Measurements from ENCODE around the gene RBM19.
"Not testable (repeated sequence)": the region's sequence is repeated elsewhere in the genome, so short reads cannot be mapped to it uniquely, and the experiment has no call there.

Gene RBM19, protein sequence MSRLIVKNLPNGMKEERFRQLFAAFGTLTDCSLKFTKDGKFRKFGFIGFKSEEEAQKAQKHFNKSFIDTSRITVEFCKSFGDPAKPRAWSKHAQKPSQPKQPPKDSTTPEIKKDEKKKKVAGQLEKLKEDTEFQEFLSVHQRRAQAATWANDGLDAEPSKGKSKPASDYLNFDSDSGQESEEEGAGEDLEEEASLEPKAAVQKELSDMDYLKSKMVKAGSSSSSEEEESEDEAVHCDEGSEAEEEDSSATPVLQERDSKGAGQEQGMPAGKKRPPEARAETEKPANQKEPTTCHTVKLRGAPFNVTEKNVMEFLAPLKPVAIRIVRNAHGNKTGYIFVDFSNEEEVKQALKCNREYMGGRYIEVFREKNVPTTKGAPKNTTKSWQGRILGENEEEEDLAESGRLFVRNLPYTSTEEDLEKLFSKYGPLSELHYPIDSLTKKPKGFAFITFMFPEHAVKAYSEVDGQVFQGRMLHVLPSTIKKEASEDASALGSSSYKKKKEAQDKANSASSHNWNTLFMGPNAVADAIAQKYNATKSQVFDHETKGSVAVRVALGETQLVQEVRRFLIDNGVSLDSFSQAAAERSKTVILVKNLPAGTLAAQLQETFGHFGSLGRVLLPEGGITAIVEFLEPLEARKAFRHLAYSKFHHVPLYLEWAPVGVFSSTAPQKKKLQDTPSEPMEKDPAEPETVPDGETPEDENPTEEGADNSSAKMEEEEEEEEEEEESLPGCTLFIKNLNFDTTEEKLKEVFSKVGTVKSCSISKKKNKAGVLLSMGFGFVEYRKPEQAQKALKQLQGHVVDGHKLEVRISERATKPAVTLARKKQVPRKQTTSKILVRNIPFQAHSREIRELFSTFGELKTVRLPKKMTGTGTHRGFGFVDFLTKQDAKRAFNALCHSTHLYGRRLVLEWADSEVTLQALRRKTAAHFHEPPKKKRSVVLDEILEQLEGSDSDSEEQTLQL

DNA sequence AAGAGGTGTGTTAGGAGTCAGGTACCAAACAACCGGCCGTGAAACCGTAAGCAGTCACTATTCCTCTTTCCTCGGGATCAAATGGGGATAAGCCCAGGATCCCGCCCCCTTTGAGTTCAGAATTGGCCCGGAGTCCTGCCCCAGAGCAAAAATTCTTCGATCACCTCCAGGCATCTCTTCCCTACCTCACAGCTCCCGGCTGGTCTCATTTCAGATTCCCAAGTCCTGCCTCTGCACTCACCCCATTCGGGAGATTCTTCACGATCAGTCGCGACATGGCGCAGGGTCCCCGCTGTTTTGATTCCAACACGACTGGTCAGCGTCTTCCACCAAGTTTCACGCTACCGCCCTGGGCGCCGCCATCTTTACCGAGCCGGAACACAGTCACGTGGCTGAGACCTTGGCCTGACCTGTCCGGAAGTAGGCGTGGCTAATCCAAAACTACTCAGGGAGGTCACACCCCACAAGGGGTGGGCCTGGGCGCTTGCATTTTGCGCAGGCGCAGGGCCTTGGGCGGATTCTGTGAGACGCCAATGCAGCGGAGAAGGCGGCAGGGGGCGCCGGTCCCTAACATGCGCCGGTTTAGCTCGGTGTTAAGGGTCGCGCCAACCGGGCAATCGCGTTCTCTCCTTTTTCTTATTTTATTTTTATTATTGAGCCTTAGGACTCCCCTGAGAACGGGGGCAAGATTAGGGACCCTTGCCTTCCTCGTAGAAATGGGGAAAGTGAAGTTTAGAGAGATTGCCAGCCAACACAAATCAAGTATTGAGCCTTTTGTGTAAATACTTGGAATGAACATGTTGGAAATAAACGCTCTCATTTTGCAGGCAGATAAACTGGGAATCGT is at the start of gene RBM19:
Gene RBM19 (minus strand): TSS at position 375 of the 847 bp plus-strand sequence. CDS start 98 bp downstream, at position 277.
- ATAC-seq, result peak; percentile 80 to 81

- no peak for ATAC-seq
These were observed 49.7 kb upstream of the RBM19 start for GRCh38 chr12:114015851-114016250.

GRCh38 chr12:114013575-114014345 is 47.6 kb upstream of the RBM19 start:
- ATAC-seq, result no peak

DNA sequence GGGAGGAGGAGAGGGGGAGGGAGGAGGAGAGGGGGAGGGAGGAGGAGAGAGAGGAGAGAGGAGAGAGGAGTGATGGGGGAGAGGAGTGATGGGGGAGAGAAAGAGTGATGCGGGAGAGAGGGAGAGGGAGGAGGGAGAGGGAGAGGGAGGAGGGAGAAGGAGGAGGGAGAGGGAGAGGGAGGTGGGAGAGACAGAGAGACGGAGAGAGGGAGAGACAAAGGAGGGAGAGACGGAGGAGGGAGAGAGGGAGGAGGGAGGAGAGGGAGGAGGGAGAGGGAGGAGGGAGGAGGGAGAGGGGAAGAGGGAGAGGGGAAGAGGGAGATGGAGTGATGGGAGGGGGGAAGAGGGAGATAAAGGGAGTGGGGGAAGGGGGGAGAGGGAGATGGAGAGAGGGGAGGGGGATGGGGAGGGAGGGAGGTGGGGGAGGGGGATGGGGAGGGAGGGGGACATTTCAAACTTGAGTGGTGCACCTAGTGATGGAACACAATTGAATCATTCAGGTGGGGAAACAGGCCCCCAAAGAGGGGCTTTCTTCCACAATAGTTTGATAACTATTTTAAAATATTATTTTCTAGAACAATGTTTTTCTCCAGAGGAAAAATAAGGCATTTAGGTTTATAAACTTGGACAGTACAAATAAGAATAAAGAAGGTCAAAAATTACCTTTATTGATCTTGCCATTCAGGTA is 46.8 kb upstream of the RBM19 start:
- ATAC-seq, result no peak

GRCh38 chr12:114011711-114012110 is 45.6 kb upstream of the RBM19 start:
- ATAC-seq, result no peak

- no peak for ATAC-seq
These were observed 40.6 kb upstream of the RBM19 start for GRCh38 chr12:114006482-114007425.

DNA sequence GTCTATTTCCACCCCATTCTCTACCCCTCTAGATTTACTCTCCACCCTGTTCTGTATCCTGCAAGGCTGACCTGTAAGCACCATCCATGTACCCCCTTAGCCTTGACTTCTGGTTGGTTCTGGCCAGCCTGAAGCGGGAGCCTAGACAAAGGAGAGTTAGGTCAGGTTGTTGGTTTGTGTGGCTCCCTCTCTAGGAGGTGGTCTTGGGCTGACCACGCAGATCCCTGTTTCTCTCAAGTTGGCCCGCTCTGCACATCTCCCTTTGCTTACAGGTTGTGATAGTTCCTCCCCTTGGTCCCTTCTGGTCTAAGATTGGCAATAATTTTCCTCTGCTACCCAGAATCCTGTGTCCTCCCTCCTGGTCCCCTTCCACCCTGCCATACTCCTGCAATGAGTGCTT is 38.3 kb upstream of the RBM19 start:
- ATAC-seq, result no peak

GRCh38 chr12:114003286-114003685 is 37.2 kb upstream of the RBM19 start:
- no peak for ATAC-seq

- no peak for ATAC-seq
These were observed 35.6 kb upstream of the RBM19 start for GRCh38 chr12:114001511-114002340.

DNA sequence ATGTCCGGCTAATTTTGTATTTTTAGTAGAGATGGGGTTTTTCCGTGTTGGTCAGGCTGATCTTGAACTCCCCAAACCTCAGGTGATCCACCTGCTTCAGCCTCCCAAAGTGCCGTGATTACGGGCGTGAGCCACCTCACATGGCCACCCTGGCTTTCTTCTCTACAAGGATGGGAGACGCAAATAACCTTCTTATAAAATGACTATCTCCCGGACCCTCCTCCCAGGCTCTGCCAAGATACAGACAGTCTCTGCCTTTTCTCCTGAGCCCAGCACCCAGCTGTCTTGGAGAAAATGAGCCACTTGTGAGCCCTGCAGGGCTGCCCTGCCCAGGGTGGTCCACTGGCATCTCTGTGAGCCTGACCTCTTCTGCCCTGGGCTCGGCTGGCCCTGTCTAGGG is 34.7 kb upstream of the RBM19 start:
- ATAC-seq, result no peak

GRCh38 chr12:114000261-114000660 is 34.1 kb upstream of the RBM19 start:
- not testable (repeated sequence) for ATAC-seq

DNA sequence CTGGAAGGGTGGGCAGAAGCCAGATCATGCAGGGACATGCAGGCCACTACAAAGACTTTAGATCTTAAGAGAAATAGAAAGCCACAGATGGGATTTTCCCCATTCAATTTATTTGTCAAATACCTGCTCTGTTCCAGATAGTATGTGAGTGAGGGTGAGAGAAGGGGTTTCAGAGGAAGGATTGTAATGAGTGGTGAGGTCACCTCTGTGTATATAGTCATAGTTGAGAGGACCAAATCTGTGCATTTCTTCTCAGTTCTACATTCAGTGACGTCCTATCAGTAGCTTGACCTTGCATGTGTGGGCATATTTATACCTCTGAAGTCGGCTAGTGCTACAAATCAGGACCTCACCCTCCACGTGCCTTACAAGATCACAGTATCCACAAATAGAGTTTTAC is 31.2 kb upstream of the RBM19 start:
- no peak for ATAC-seq

DNA sequence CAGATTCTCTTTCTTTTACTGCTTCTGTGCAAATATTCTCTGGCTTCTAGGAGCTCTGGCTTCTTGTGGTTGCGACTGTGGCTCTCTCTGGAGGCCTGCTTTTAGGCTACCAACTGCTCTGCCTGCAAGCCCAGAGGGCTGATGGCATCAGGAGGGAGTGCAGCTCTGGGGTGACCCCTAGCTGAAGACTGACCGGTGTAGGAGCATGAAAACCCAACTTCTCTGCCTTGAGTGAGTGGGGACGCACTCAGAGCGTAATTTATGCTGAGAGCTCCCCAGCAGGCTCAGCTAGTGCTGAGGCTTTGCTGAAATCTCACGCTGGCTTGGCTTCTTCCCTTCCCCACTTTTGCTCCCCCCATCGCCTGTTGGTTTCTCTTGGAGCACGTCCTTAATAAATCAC is 29.9 kb upstream of the RBM19 start:
- ATAC-seq, result no peak

- no peak for ATAC-seq
These were observed 27.9 kb upstream of the RBM19 start for GRCh38 chr12:113994051-113994450.

DNA sequence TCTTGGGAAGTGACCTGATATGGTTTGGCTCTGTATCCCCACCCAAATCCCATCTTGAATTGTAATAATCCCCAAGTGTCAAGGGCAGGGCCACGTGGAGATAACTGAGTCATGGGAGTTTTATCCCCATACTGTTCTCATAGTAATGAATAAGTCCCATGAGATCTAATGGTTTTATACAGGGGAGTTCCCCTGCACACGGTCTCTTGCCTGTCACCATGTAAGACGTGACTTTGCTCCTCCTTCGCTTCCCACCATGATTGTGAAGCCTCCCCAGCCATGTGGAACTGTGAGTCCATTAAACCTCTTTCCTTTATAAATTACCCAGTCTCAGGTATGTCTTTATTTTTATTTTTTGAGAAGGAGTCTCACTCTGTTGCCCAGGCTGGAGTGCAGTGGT is 26.6 kb upstream of the RBM19 start:
- ATAC-seq, result not testable (repeated sequence)

DNA sequence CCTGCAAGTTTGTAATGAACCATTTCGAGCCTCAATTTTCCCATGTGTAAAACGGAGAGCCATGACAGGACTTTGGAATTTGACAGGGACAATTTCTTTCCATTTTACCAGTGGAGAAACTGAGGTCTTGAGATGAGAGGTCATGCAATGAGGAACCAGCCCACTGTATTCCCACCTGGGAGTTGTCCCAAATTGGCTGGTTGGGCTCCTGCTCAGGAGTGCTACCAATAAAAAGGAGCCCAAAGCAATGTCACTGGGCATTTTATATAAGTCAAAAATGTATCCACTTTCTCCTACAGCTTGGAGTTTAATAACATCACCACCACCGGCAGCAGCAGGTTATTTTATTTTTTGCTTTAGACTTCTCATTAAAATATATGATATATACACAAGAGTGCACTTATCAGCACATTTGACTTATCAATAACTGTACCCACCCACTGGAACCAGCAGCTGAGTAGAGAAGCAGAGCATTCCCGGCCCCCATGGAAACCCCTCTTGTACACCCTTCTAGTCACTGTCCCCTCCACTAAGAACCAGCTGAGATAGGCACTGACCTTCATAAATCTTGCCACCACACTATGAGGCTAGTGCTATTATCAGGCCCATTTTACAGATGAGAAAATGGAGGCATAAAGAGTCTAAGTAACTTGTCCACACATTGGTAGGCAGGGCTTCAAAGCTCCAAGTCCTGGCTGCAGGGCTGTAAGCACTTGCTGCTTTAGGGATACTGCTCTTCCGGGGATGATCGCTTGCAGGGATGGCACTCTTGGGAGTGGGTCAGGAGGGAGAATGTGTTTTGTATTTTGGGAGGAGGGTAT is 25.3 kb upstream of the RBM19 start:
- no peak for ATAC-seq

GRCh38 chr12:113990250-113991223 is 24.4 kb upstream of the RBM19 start:
- ATAC-seq, result no peak

Data from activated CD4-positive, CD25-positive, alpha-beta regulatory T cell treated with anti-CD3 and anti-CD28 coated beads, Interleukin-2, amount 50 U/mL, for 24 hours (primary cell).